Hematopoietic multipotent progenitor cell treated with erythropoietin and hydrocortisone succinate and interleukin-3 and kit ligand, for 4 days (in vitro differentiated cells): ENCODE results near the gene SLC35F2.
"Not testable (repeated sequence)": the region's sequence is repeated elsewhere in the genome, so short reads cannot be mapped to it uniquely, and the experiment has no call there.

ENCODE experiments used
- DNase-seq: peaks from one replicate; pipeline ENCODE4 v3.0.0-alpha.2; 2015

Gene SLC35F2

GRCh38 chr11:107858217-107859070 is at the start of gene SLC35F2:
SLC35F2 (minus strand) TSS chr11:107858787; CDS start chr11:107858767, 20 bp downstream.
- peak; percentile 94 for DNase-seq

GRCh38 chr11:107908211-107908610 is 49.6 kb upstream of the SLC35F2 start:
- no peak for DNase-seq

DNA sequence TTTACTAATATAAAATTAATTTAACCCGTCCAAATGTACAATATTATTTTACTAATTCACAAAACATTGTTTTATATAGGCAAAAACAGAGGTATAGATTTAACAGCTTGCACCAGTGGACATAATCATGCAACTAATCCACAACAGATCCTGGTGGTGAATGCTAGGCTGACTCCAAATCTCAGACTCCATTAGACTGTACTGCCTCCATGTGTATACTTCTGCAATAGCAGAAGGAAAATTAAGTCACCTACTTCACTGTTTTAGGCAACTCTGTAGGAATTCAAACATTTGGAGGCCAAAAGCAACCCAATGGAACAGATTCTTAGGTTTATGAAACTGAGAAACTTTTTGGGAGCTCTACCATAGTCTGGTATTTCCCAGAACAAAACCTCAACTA is 39.7 kb upstream of the SLC35F2 start:
- peak; percentile 68 for DNase-seq

GRCh38 chr11:107882095-107882820 is 23.7 kb upstream of the SLC35F2 start:
- DNase-seq: peak; percentile 43

- not testable (repeated sequence) for DNase-seq
These were observed 22.9 kb upstream of the SLC35F2 start for GRCh38 chr11:107881471-107881870.

GRCh38 chr11:107876141-107876540 is 17.6 kb upstream of the SLC35F2 start:
- no peak for DNase-seq

GRCh38 chr11:107864591-107864990 is 6.0 kb upstream of the SLC35F2 start:
- peak; percentile 59 for DNase-seq

- no peak for DNase-seq
These were observed 2.1 kb upstream of the SLC35F2 start for GRCh38 chr11:107860688-107861087.

DNA sequence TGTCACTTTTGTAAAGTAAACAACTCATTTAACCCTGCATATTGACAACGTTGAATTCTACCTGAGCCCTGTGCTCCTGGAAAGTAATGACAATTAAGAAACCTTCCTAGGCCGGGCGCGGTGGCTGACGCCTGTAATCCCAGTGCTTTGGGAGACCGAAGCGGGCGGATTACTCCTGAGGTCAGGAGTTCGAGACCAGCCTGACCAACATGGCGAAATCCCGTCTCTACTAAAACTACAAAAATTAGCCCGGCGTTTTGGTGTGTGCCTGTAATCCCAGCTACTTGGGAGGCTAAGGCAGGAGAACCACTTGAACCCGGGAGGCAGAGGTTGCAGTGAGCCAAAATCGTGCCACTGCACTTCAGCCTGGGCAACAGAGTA is 1.6 kb upstream of the SLC35F2 start:
- not testable (repeated sequence) for DNase-seq

- peak; percentile 65 for DNase-seq
These were observed 1.1 kb upstream of the SLC35F2 start for GRCh38 chr11:107859459-107860239.

DNA sequence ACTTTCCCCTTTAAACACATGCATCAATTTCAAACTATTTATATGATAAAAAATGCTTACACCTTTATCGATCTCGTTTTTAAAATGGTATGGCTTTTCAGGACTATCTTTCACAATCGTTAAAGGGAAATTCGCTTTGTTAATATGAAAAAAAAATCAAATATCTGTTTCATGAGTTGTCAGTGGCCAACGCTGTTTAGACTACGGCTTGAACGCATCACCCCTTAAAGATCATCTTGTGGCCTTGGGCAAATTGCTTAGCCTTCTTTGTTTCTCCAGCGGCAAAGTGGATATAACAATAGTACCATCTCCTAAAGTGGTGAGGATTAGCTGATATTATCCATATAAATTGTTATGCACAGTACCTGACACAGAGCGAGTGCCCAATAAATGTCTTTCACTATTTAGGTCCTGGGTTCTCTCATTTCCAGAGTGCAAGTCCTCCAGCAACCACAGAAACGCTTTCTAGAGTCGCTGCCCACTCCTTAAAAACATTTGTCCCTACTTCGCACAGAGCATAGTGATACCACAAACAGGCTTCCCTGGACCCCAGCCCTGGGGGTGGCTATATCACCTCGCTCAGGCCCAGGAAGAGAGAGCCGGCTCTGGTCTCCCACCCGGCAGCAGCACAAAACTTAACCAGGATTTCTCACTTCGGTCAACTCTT is 904 bp downstream of the SLC35F2 start:
- DNase-seq: no peak

DNA sequence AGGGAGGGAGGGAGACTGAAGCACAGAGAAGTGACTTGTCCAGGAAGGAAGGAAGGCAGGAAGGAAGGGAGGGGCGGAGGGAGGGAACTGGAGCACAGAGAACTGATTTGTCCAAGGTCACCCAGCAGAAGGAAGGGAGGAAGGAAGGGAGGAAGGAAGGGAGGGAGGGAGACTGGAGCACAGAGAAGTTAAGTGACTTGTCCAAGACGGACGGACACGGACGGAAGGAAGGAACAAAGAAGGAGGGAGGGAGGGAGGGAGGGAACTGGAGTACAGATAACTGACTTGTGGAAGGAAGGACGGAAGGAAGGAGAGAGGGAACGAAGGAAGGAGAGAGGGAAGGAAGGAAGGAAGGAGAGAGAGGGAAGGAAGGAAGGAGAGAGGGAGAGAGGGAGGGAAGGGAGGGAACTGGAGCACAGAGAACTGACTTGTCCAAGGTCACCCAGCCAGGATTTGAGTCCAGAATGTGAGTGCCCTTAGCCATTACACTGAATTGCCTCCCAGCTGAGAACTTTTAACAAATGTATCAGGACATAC is 1.5 kb downstream of the SLC35F2 start:
- DNase-seq: no peak

- DNase-seq: peak; percentile 40
These were observed 2.2 kb downstream of the SLC35F2 start for GRCh38 chr11:107856180-107856980.

- no peak for DNase-seq
These were observed 5.5 kb downstream of the SLC35F2 start for GRCh38 chr11:107853070-107853469.

- DNase-seq: no peak
These were observed 6.8 kb downstream of the SLC35F2 start for GRCh38 chr11:107851704-107852310.

- DNase-seq: peak; percentile 65
These were observed 8.8 kb downstream of the SLC35F2 start for GRCh38 chr11:107849790-107850189.

DNA sequence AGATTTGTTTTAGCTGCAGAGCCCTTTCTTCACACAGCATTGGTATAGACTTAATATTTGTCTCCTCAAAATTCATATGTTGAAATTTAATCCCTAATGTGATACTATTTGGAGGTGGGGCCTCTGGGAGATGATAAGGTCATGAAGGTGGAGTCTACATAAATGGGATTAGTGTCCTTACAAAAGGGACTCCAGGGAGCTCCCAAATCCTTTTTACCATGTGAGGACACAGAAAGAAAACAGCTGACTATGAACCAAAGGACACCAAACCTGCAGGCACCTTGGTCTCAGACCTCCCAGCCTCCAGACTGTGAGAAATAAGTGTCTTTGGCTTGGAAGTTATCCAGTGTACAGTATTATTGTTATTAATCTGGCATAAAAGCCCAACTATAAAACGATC is 10.2 kb downstream of the SLC35F2 start:
- no peak for DNase-seq

DNA sequence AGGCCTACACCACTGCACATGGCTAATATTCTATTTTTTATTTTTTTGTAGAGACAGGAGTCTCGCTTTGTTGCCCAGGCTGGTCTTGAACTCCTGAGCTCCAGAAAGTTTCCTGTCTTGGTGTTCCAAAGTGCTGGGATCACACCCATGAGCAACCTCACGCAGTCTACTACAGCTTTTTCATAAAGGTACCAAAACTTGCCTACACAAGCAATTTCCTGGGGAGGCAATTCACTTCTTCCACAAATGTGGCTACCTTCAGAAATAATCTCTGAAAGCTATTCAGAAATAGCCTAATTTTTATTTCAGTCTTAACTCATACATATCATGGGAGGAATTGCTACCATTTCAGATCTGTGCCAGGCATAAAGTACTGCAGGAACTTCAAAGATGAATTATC is 11.4 kb downstream of the SLC35F2 start:
- DNase-seq: no peak

DNA sequence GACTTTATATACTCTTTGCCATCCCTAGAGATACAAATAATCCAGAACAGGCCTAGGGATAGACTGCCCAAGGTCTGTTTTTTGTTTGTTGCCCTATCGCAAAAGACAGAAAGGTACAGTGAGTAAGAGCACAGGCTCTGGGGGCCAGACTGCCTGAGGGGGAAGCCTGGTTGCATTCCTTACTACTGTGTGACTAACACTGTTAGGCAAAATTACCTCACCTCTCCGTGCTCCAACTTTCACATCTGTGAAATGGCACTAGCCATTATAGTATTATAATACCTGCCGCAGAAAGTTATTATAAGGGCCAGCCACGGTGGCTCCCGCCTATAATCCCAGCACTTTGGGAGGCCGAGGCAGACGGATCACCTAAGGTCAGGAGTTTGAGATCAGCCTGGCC is 14.5 kb downstream of the SLC35F2 start:
- no peak for DNase-seq

DNA sequence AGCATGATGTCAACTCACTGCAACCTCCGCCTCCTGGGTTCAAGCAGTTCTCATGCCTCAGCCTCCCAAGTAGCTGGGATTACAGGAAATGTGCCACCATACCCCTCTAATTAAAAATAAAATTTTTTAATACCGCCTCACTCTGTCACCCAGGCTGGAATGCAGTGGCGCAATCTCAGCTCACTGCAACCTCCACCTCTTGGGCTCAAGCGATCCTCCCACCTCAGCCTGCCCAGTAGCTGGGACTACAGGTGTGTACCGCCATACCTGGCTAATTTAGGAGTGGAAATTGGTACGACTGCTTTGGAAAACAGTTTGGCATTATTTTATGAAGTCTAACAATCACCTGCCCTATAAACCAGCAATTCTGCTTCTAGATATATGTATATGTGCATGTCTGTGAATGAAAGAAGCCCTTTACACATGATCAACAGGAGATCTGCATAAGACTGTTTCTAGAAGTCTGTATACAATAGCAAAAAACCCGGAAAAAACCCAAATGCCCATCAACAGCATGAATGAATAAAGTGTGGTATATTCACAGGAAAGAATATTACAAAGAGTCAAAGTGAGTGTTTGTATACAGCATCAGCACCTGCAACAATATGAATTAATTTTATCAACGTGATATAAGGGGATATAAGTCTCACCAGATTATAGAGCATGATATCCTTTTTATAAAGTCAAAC is 16.0 kb downstream of the SLC35F2 start:
- no peak for DNase-seq

GRCh38 chr11:107840129-107840484 is 18.5 kb downstream of the SLC35F2 start:
- DNase-seq: no peak
